Sciatic nerve (tissue), 2 donors: ENCODE data around the gene GABARAP. TPM values are rescaled to one million over a fixed set of nuclear protein-coding genes. Genes with fewer than 3 reads are reported as not detected.

Experiments
- ATAC-seq: fragments of 200-7000 bp; cut with Tn5 transposase; one replicate; pipeline ENCODE4 v1.9.1; 2020; ENCODE audit warnings: mild to moderate bottlenecking, moderate library complexity
- DNase-seq: peaks from one replicate; pipeline ENCODE4 v3.0.0-alpha.2; 2020; ENCODE audit warnings: low spot score
- intact Hi-C: fragments of 100-400 bp; cut with DNase I; formaldehyde crosslinking; loops from one replicate; pipeline ENCODE4 v1.14.2; 2022
- total RNA-seq: library from RNA; stranded (reverse); fragmentation: NEBNext Ultra II Directional; extraction: Animal tissue kit (Norgen Biotek cat#: 25700); gene quantifications from one replicate; pipeline ENCODE4 v1.2.1, GENCODE V29; 2021
- donor health status: DM: no; HTN: no; CAD: no.
- donor health status: DM: no; HTN: no; CAD: no.

Gene GABARAP
- total RNA-seq, 1 donor from 2014 or later, result 397 TPM

DNA sequence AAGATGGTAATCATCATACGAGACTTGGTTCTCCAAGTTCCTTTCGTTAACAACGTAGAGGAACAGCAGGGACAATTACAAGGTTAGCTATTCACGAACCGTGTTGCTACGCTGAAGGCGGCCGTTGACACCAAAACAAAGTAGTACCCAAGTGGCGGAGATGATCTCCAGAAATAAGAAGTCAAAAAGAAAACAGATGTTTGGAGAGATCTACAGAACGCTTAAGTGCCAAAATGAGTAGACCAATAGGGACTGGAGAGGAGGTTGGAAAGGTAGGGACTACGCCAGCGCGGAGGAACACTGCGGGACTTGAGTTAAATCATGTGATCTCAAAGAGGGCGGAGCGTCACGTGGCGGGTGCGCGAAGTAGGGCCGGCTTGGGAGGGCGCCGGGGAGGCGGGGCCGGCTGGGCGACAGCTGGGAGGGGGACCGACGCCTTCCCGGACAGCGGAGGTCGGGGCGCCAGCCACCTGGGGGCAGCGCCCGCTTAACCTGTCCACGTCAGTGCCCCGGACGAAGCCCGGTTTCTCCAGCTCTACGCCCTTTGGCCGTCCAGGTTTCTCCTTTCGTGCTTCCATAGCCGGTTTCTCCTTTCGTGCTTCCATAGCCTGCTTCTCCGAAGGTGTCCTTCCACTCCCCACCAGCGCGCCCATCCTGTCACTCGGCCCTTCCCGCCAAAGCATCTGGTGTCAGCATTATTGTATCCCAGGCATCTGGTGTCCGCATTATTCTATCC is 636 bp upstream of the GABARAP start:
- peak; percentile 99 for DNase-seq
- intact Hi-C loops, result no loop called here
- ATAC-seq, result peak; percentile 75

DNA sequence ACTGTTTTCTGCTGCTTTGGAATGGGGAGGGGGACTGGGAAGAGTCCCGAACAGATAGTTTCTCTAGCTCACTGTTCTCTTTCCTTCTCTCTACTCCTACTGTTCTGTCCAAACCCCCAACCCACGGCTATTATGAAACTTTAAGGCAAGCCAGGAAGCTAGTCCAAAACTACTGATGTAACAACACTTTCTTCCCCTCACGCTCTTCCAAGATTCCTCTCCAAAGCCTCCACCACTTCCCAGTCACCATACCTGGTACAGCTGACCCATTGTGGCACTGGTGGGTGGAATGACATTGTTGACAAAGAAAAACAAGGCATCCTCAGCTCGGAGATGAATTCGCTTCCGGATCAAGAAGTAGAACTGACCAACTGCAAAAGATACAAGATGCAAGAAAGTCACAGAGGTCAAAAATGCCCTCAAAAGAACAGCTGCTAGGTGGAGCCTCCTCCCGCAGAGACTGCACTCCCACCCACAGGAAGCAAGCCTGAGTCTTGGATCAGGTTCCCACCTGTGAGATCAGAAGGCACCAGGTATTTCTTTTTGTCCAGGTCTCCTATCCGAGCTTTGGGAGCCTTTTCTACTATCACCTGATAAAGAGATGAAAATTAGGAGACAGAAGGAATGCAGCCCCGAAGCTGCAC is 1.0 kb downstream of the GABARAP start:
- no peak for DNase-seq
- no peak for ATAC-seq
- intact Hi-C loops, result no loop called here

DNA sequence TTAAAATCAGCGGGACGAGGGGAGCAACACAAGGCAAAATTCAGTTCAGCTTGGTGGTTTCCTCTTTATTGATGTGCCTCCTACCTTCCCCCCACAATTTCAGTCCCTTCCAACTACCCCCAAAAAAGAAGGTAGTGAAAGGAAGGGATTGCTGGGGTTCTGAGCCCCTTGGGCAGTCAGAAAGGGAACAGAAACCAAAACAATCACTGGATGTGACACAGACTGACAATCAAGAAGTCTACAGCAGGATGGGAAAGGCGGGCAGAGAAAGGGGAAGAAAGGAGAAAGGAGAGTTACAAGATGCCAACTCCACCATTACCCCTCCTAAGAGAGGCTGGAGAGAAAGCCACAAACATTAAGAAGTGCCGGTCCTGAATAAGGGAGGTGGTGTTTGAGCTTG is 1.9 kb downstream of the GABARAP start:
- intact Hi-C loops, result no loop called here

DNA sequence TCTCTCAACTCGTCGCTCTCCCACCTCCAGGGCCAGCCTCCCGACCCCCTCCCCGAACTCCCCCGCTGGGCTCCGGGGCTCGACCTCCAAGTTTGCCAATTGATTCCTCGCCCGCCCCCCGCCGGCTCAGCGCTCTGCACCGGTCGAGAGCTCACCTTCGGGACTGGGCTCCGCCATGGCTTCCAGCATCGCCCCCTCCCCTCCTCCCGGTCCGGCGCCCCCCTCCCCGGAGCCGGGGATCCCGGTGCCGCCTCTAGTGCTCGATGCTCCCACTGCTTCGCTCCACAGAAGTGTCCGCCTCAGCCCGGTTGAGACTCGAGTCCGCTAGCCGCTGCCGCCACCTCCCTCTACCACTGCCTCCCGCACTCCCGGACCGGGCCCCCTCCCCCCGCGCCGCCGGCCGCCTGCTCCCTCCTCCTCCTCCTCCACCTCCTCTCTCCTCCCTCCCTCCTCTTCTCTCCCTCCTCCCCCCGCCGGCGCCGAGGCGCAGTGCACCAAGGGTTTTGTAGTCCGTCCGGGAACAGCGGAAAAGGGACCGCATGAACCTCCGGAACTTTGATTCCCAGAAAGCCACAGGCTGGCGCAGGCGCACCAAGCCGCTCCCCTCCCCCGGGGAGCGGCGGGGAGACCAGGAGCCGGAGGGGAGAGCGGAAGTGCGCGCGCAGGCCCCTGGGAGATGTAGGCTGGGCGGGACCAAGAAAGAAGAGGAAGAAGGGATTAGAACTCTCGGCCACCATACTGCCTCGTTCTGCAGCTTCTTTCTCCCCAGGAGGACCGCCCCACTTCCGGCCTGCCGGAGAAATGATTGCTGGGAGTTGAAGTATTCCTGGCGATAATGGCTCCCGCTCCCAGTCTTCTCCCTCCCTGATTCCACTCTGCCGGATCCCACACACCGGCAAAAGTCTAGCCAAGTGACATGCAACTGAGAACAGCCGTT is 2.9 kb downstream of the GABARAP start, which contains the start of gene PHF23:
Gene PHF23, minus strand, starts transcription at position 367 of the 937 bp plus-strand sequence. Its CDS starts 178 bp downstream, at position 189.
- ATAC-seq (peak; percentile 87), DNase-seq (peak; percentile 100)
- intact Hi-C loops, result no loop called here

More for the DNA sequence above, 1.9 kb downstream of the GABARAP start:
- ATAC-seq (no peak), DNase-seq (no peak)

DNA sequence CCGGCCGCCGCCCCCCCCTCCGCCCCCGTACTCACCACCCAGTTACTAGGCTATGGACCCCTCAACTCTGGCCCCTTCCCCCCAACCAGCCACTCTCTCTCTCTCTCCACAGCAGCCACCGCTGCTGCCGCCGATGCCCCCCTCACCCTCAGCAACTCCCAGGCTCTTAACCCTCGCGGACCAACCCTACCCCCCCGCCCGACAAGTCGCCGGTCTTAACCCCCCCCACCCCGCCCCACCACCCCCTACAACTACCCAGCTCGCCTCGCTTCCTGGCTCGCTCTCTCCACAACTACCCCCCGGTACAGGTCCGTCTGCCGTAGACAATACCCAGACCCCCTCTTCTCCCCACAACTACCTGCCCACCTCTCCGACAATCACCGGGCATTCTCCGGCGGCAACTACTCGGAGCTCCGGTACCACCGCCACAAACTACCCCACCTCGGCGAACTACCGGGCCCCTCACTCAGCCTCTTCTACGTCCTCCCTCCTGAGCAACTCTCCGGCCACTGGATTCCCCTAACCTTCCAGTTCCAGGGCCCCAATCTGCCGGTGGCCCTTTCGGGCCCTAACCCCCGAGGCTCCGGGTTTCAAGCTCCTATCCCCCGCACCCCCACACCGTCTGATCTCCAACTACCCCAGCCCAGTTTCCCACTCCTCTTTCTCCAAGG is 3.7 kb downstream of the GABARAP start:
- DNase-seq, result no peak
- ATAC-seq, result no peak
- intact Hi-C loops, result no loop called here

DNA sequence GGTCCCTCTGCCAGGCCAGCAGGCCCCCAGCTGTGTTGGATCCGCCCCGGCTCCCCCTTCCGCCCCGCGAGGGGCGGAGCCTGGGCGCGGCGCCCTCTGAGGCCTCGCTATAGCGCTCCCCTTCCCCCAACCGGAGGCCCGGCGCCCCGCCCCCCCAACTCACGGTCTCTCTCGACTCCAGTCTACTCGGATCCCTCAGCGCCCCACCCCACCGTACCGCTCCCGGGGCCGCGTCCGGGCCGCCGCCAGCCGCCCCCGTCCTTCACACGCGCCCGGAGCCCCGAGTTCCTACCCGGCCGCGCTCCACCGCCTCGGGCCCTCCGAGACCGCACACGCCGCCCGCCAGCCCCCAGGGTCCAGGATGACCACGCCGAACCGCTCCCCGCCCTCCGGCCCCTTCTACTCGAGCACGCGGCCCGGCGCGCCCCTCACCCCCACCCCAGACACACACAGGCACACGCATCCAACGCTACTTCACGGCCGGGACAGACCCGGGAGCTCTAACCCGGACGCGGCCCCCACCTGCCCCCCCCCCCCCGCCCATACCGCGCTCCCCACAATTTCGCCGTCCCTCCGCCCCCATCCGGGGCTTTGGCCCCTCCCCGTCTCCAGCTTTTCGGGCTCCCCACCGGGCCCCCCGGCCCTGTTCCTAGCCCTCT is 4.4 kb downstream of the GABARAP start:
- intact Hi-C loops, result no loop called here
- ATAC-seq, result peak; percentile 1
- DNase-seq, result peak; percentile 93

DNA sequence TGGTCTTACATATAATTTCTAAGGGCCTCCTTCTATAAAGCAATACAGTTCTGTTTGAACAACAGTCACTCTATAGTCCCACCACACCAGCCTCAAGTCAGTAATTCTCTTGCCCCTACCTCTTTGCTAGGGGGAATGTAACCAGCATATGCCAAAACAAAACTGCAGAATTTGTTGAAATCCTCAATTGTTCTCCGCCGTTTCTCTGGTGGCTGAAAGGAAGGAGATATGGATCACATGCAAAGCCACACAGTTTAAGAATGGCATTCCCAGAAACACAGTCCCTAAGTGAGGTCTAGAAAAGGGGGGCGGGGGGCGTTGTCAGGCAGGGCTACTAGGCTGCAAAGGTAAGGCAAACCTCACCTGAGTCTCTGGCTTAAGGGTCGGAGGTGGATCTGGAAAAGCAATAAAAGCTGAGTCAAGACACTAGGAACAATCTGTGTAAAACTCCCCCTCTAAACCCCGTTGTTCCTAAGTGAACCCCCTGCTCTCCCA is 4.9 kb downstream of the GABARAP start:
- ATAC-seq, result no peak
- no peak for DNase-seq
- intact Hi-C loops, result no loop called here

DNA sequence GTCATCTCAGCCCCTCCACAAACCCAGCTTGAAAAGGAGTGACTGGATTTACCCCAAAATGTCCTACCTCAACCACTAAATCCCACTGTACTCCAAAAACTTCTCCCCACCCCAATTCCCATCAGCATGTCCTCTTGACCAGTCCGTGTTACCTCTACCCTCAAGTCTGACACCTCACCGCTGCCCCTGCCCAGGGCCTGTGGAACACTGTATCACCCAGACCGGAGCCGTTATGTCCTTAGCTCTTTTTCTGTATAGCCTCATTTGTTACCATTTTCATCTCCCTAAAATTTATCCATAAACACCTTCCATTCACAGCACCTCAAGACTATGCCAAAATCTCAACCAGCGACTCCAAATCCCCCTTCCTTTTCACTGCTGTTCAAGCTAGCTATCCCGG is 5.4 kb downstream of the GABARAP start:
- intact Hi-C loops, result no loop called here
- ATAC-seq (no peak), DNase-seq (no peak)

DNA sequence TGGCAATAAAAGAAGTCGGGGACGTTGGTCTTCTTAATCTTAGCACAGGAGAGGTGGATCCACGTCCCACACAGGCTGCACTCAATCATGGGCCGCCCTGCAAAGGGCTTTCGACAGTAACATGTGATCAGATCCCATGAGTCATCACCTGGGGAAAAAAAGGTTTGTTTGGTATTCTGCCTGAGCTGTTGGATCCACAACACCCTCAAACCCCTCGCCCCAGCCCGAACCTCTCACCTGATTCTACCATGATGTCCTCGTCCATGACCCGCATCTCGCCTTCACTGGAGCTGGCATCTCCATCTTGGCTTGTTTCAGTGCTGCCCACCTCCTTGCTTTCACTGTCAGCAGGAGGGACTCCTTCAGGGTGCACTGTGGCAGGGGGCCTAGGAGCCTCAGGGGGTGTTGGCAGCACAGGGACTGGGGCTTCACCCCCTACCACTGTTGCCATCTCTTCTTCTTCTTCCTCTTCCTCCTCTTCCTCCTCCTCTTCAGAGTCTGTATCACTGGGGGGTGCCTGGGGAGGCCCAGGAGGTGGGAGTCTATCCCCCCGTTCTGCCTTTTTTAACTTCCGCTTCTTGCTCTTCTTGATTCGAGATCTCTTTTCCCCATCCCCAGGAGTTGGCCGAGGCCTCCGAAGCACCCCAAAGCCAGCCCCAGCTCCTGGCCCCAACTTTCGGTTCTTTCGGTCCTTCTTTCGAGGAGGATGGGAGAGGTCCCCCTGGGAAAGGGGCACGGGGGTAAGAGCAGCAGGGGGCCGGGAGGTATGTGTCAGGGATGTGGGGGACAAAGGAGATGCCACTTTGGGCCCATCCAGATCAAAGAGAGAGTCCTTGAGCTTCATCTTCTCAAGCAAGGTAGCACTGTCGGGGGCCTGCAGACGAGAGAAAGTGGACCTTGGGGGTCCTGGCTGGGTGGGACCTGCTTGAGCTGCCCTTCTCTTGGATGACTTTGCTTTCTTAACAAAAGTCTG is 6.3 kb downstream of the GABARAP start:
- no peak for DNase-seq
- ATAC-seq, result no peak
- intact Hi-C loops, result no loop called here

DNA sequence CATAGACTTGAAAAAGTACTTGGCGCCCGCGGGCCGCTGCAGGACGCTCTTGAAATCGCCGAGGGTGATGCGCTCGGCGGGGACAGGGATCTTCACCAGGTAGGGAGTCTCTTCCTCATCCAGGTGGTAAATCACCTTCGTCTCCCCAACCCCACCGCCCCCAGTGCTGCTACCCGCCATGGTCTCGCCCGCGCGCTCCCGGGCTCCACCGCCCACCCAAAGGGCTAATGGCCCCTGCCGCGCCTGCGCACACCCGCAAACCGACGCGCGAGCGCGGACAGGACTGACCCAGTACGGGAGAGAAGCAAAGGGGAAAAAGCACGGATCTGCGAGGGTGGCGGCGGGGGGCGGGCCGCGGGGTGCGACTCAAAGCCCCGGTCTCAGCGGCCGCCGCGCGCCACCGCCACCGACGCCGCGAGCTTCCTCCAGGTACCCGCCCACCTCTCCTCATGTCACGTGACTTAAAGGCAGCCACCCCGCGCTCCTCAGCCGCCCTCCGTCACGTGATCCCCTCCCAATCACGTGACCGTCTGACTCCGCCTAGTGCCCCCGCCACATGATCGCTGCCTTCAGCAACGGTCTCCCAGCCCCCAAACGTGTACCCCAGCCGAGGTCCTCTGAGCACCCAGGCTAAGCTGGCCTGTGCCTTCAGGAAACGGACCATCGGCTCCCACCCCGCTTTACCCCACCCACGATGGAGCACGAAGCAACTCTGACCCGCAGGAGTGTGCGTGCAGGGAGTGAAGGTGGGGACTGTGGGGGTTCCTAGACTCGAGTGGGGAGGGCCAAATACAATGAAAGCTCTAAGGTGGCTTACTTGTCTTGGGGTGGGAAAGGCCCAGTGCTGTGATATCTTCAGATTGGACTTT is 7.9 kb downstream of the GABARAP start, which contains the start of gene DVL2:
Gene DVL2, minus strand, starts transcription at position 435 of the 869 bp plus-strand sequence. Its CDS starts 255 bp downstream, at position 180.
- DNase-seq, result peak; percentile 99
- intact Hi-C loops, result no loop called here
- peak; percentile 67 for ATAC-seq

DNA sequence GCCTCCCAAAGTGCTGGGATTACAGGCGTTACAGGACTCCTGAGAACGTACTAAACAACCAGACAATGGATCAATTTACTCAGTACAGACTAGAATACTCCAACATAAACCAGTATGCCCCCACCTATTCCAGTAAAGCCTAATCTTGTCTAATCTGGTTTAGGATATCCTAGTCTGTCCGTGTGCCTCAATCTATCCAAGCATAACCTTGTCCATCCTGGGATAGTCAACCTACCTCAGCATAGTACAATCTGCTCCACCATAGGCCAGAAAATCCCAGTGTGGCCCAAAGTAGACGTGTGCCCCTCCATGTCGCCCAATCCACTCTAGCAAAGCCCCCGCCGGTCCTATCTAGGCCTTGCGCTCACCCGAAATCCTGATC is 8.6 kb downstream of the GABARAP start:
- DNase-seq (no peak), ATAC-seq (no peak)
- intact Hi-C loops, result no loop called here

DNA sequence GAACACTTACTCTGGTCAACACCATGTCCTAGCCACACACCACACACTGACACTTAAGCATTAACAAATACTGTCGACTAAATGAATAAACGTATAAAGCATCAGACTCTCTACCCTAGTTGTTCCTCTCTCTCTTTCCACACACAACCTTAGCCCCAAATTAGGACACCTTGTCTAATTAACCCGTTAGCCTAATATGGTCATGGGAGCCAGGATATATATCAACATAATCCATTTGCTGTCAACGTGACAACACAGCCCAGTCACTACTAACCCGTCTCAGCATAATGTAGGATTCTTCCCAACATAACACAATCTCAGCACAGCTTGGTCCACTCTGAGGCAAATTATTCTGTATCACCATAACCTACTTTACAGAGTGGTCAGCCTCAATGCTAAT is 10.1 kb downstream of the GABARAP start:
- DNase-seq (no peak), ATAC-seq (no peak)
- intact Hi-C loops, result no loop called here

DNA sequence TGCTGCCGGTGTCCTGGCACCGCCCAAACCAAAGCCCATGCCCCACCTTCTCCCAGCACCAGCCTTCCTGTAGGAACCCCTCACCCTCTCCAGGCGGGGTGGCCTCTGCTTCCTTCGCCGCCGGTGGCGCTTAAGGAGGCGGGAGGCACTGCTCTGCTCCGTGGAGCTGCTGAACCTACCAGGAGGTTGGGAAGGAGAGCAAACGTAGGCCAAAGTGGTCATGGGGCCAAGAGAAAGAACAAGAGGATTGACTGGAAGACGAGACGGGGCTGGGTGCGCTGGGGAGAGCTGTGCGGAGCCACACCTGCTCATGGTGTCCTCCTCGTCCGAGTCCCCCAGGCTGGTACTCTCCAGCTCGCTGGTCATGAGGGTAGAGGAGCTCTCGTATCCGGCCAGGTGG is 12.7 kb downstream of the GABARAP start:
- DNase-seq (no peak), ATAC-seq (no peak)
- intact Hi-C loops, result no loop called here

DNA sequence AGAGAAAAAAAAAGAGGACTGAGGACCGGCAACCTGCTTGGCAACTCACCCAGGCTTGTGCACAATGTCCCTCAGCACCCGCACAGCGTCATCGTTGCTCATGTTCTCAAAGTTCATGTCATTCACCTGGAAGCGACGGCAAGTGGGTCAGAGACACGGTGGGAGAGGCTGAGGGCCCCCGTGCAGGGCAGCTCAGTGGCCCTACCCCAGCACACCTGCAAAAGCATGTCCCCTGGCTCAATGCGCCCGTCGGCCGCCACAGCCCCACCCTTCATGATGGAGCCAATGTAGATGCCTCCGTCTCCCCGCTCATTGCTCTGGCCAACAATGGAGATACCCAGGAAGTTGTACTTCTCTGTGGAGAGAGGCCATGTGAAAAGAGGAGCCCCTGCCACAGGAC is 13.3 kb downstream of the GABARAP start:
- intact Hi-C loops, result no loop called here

DNA sequence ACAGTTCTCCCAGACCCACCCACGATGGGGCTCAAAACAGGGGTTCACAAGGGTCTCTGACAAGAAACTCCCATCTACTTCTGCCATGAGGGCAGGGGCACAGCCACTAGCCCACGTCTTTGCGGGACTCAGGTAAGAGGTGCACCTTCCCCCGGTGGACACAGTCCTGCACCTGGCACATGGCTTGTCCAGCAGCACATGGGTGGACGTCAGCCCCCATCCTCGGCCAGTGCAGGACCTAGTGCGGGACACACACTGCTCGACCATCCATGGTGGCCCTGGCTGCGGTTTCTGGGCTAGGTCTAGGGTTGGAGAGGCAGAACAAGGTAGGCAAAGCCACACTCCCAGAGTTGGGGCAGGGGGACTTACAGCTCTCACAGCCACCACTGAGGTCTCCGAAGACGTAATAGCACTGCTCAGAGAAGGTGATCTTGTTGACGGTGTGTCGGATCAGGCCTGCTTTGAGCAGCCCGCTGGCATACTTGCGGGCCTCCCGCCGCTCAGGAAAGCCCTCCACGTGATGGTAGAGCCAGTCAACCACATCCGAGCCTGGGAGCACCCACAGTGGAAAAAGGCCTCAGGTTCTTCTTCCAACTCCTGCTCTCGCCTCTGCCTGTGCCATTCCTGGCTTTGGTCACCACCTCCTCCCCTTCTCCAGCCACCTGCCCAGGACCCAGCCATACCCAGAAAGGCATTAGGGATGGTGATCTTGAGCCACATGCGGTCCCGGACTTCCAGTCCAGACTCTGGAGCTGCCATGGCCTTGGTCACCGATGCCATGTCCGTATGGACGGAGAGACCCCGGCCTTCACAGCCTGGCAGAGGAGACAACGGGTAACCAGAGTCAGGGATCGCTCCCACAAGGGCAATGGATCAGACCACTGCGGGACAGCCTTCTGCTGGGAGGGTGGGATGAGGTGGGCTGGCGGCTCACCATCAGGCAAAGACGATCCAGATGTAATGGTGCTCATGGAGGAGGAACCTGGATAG is 15.2 kb downstream of the GABARAP start:
- DNase-seq, result no peak
- intact Hi-C loops, result no loop called here
- ATAC-seq, result no peak

More for the DNA sequence above, 13.3 kb downstream of the GABARAP start:
- ATAC-seq (no peak), DNase-seq (no peak)
